HUES48 (cell line): ENCODE results near the gene CCDC112.

Experiments used
- H3K27ac ChIP-seq: one replicate; pipeline ENCODE4 v1.7.0; 2013; ENCODE audit warnings: low read depth, low read length, inconsistent platforms
- H3K27me3 ChIP-seq: 2 replicates; pipeline ENCODE4 v1.6.1; 2013; ENCODE audit warnings: mild to moderate bottlenecking, low read length; ENCODE audit not compliant: control insufficient read depth, insufficient read depth
- H3K36me3 ChIP-seq: 2 replicates; pipeline ENCODE4 v1.6.1; 2013; ENCODE audit warnings: low read length; ENCODE audit not compliant: control insufficient read depth, insufficient read depth
- H3K4me1 ChIP-seq: 2 replicates; pipeline ENCODE4 v1.6.1; 2013; ENCODE audit warnings: mild to moderate bottlenecking, low read length; ENCODE audit not compliant: control insufficient read depth, insufficient read depth
- H3K4me3 ChIP-seq: 2 replicates; pipeline ENCODE4 v1.5.1; 2013; ENCODE audit warnings: mild to moderate bottlenecking, low read depth, low read length
- H3K9ac ChIP-seq: 2 replicates; pipeline ENCODE4 v1.6.1; 2013; ENCODE audit warnings: mild to moderate bottlenecking, low read depth, low read length, moderate library complexity
- H3K9me3 ChIP-seq: 2 replicates; pipeline ENCODE4 v1.6.1; 2013; ENCODE audit warnings: low read length; ENCODE audit not compliant: control insufficient read depth, insufficient read depth

CCDC112 gene

GRCh38 chr5:115291397-115291796, 5.1 kb downstream of the CCDC112 start:
- H3K4me3 ChIP-seq: no peak overlapping the region
- no peaks in the 10 kb centered on the region for H3K4me1 ChIP-seq
- H3K9ac ChIP-seq: no peak overlapping the region
- no peaks in the 10 kb centered on the region for H3K36me3 ChIP-seq
- no peak overlapping the region for H3K27ac ChIP-seq
- H3K9me3 ChIP-seq: no peaks in the 10 kb centered on the region
- no peaks in the 10 kb centered on the region for H3K27me3 ChIP-seq

GRCh38 chr5:115289104-115289503, 7.3 kb downstream of the CCDC112 start:
- no peak overlapping the region for H3K4me3 ChIP-seq
- H3K27me3 ChIP-seq: no peaks in the 10 kb centered on the region
- H3K27ac ChIP-seq: no peak overlapping the region
- no peak overlapping the region for H3K9ac ChIP-seq
- no peaks in the 10 kb centered on the region for H3K36me3 ChIP-seq
- no peaks in the 10 kb centered on the region for H3K9me3 ChIP-seq
- H3K4me1 ChIP-seq: no peaks in the 10 kb centered on the region

- Histone ChIP-seq H3K36me3 (0 out of 2 replicates have a peak, but pooled peaks cover 2% of the 10 kb centered on the region), H3K27me3 (no peaks in the 10 kb centered on the region), H3K4me3 (no peak overlapping the region), H3K27ac (no peak overlapping the region), H3K4me1 (no peaks in the 10 kb centered on the region), H3K9me3 (no peaks in the 10 kb centered on the region), H3K9ac (no peak overlapping the region)
These were observed 12.4 kb downstream of the CCDC112 start for GRCh38 chr5:115284021-115284420.

GRCh38 chr5:115282131-115282530, 14.3 kb downstream of the CCDC112 start:
- H3K27ac ChIP-seq: no peak overlapping the region
- no peaks in the 10 kb centered on the region for H3K9me3 ChIP-seq
- no peak overlapping the region for H3K9ac ChIP-seq
- no peaks in the 10 kb centered on the region for H3K4me1 ChIP-seq
- 0 out of 2 replicates have a peak, but pooled peaks cover 2% of the 10 kb centered on the region for H3K36me3 ChIP-seq
- no peak overlapping the region for H3K4me3 ChIP-seq
- no peaks in the 10 kb centered on the region for H3K27me3 ChIP-seq

- Histone ChIP-seq H3K36me3 (peaks cover 63% of the 10 kb centered on the region), H3K27ac (no peak overlapping the region), H3K4me3 (no peak overlapping the region), H3K9me3 (no peaks in the 10 kb centered on the region), H3K27me3 (no peaks in the 10 kb centered on the region), H3K9ac (no peak overlapping the region), H3K4me1 (no peaks in the 10 kb centered on the region)
These were observed 21.9 kb downstream of the CCDC112 start for GRCh38 chr5:115274584-115274983.

GRCh38 chr5:115272297-115272958, 24.0 kb downstream of the CCDC112 start:
- no peaks in the 10 kb centered on the region for H3K27me3 ChIP-seq
- no peak overlapping the region for H3K27ac ChIP-seq
- H3K9me3 ChIP-seq: no peaks in the 10 kb centered on the region
- peaks cover 78% of the 10 kb centered on the region for H3K36me3 ChIP-seq
- no peak overlapping the region for H3K4me3 ChIP-seq
- H3K9ac ChIP-seq: no peak overlapping the region
- no peaks in the 10 kb centered on the region for H3K4me1 ChIP-seq

- no peaks in the 10 kb centered on the region for H3K4me1 ChIP-seq
- no peak overlapping the region for H3K9ac ChIP-seq
- no peaks in the 10 kb centered on the region for H3K27me3 ChIP-seq
- no peak overlapping the region for H3K4me3 ChIP-seq
- H3K27ac ChIP-seq: no peak overlapping the region
- peaks cover 81% of the 10 kb centered on the region for H3K36me3 ChIP-seq
- H3K9me3 ChIP-seq: no peaks in the 10 kb centered on the region
These were observed 25.0 kb downstream of the CCDC112 start for GRCh38 chr5:115271295-115272050.

- Histone ChIP-seq H3K9me3 (no peaks in the 10 kb centered on the region), H3K27ac (no peak overlapping the region), H3K9ac (no peak overlapping the region), H3K4me3 (no peak overlapping the region), H3K36me3 (peaks cover 46% of the 10 kb centered on the region), H3K27me3 (no peaks in the 10 kb centered on the region), H3K4me1 (0 out of 2 replicates have a peak, but pooled peaks cover 4% of the 10 kb centered on the region)
These were observed 28.8 kb downstream of the CCDC112 start for GRCh38 chr5:115267617-115268016.

GRCh38 chr5:115265220-115265619, 31.2 kb downstream of the CCDC112 start:
- Histone ChIP-seq H3K27ac (no peak overlapping the region), H3K36me3 (peaks cover 29% of the 10 kb centered on the region), H3K9me3 (no peaks in the 10 kb centered on the region), H3K27me3 (no peaks in the 10 kb centered on the region), H3K4me1 (peaks cover 8% of the 10 kb centered on the region; the same call in 1 of the 2 replicates), H3K9ac (no peak overlapping the region), H3K4me3 (no peak overlapping the region)

- no peak overlapping the region for H3K27ac ChIP-seq
- H3K9ac ChIP-seq: no peak overlapping the region
- no peaks in the 10 kb centered on the region for H3K27me3 ChIP-seq
- H3K4me3 ChIP-seq: no peak overlapping the region
- H3K36me3 ChIP-seq: peaks cover 27% of the 10 kb centered on the region
- no peaks in the 10 kb centered on the region for H3K9me3 ChIP-seq
- peaks cover 8% of the 10 kb centered on the region; the same call in 1 of the 2 replicates for H3K4me1 ChIP-seq
These were observed 31.7 kb downstream of the CCDC112 start for GRCh38 chr5:115264786-115265185.

- Histone ChIP-seq H3K9ac (peak overlapping the region; percentile 90), H3K9me3 (no peaks in the 10 kb centered on the region), H3K4me3 (peak overlapping the region; percentile 83), H3K36me3 (peaks cover 17% of the 10 kb centered on the region), H3K27me3 (no peaks in the 10 kb centered on the region), H3K27ac (peak overlapping the region; percentile 91), H3K4me1 (peaks cover 8% of the 10 kb centered on the region; the same call in 1 of the 2 replicates)
These were observed 33.4 kb downstream of the CCDC112 start for GRCh38 chr5:115263078-115263380.
